Activated effector memory CD4-positive, alpha-beta T cell treated with Interleukin-2 at 50 U/mL for 16 hours (primary cell): ENCODE data around the gene ARHGAP42.

Source experiments
- DNase-seq: peaks from one replicate; pipeline ENCODE4 v3.0.0-alpha.2; 2020

Gene ARHGAP42

GRCh38 chr11:100682247-100682969, 4.7 kb upstream of the ARHGAP42 start:
- DNase-seq: no peak

GRCh38 chr11:100683126-100683525, 4.0 kb upstream of the ARHGAP42 start:
- no peak for DNase-seq

GRCh38 chr11:100684101-100685065, 2.7 kb upstream of the ARHGAP42 start:
- no peak for DNase-seq

- DNase-seq: no peak
Observed at GRCh38 chr11:100686476-100687053, 523 bp upstream of the ARHGAP42 start.

DNA sequence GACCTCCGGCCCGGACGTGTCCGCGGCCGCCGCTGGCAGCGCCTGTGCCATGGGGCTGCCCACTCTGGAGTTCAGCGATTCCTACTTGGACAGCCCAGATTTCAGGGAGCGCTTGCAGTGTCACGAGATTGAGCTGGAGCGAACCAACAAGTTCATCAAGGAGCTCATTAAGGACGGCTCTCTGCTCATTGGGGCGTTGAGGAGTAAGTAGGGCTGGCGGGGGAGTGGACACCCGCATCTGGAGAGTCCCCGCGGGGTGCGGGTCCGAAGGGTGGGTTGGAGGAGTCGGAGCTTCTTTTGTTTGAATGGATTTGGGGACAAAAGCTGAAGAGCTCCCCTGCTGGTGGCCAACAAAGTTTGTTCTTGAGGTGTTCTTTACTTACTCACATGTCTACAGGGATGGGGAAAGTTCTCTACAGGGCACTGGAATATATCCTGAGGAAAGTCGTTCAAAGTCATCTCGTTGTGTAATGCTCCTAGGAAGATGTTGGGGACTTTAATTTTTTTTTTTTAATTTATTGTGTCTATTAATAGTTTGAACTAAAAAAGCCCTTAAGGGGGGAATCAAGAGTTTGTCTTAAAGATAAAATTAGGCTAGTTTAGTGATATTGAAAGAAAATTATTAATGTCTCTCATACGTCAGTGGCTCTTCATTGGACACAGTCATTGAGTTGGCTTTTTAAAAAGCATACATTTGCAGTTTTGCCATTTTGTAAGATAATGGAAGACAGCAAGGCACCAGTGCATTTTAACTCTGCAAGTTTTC, 725 bp downstream of the ARHGAP42 start:
- DNase-seq: no peak

DNA sequence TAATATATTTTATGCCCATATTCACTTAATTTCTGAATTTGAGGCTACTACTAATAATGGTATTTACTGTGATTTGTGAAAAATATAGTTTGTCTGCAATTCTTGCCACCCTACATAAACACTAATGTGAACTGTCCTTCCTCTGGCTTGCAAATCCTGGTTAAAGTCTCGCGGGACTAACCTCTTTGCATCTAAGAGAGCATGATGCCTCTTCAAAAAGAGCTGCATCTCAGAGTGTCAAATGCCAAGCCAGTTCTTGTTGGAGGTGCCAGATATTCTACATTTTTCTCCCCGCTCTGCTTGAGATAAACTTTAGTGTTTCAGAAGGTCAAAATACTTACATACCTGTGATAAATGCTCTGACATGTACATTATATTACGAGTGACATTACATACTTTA, 2.1 kb downstream of the ARHGAP42 start:
- no peak for DNase-seq

DNA sequence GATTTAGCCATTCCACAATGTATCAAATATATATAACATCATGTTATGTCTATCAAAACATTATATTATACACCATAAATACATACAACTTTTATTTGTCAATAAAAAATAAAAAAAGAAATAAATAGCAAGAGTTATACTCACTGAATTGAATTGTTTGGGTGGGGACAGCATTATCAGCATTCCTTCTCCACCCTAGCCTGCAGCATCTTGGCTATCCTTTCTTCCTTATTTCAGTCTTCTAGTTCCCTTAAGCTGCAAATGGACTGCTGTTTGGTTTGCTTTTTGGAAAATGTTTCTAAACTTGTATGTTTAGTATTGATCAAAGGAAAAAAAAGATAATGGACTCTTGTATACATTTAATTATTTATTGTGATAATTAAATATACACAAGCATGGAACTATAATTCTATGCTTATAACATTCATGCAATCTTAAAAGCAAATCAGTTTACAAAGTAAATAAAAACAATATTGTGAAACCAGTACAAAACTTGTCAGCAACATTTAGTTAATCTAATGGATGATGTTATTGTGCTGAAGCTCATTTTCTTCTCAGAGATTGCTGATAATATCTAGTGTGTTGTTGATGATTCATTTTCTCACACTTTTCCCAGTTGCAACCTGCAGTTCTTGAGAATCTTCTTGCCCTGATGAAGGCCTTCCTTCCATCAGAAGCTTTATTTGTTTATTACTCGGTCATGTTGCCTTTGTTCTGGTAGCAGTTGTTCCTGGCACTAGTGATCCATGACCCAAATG, 5.0 kb downstream of the ARHGAP42 start:
- no peak for DNase-seq

GRCh38 chr11:100695911-100696310, 8.8 kb downstream of the ARHGAP42 start:
- no peak for DNase-seq

- no peak for DNase-seq
Observed at GRCh38 chr11:100703139-100703538, 16.1 kb downstream of the ARHGAP42 start.

DNA sequence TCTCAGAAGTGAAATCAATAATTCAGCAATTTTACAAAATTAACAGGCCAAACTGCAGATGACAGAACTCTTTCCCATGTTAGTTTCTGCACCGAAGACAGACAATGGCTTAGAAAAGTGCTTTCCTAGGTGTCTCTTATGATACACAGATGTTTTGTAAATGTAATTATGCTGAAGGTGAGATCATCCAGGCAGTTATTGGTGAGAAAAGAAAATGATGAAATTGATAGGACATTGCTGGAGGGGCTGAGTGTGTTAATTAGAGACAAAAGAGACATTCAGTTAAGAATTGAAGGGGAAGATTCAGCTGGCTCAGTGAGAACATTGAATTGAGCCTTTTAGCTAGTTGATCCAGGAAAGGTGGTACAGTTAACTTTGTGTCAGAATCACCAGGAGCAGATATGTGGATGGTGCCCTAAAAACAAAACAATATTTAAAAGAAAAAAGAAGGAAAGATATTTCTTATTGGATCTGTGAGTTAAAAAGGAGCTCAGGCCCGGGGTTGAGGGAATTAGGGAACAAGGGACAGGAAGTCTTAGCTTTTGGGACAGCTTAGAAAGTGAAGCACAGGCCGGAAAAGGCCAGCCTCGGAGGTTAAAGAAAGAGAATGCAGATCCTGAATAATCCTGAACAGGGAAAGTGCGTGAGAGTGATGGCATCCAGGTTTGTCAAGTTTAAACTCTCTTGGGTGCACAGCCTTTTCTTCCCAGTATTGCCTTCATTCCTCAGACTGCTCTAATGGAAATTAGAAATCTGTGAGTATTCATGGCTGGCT, 16.9 kb downstream of the ARHGAP42 start:
- DNase-seq: no peak

- DNase-seq: no peak
Observed at GRCh38 chr11:100705447-100705846, 18.4 kb downstream of the ARHGAP42 start.

DNA sequence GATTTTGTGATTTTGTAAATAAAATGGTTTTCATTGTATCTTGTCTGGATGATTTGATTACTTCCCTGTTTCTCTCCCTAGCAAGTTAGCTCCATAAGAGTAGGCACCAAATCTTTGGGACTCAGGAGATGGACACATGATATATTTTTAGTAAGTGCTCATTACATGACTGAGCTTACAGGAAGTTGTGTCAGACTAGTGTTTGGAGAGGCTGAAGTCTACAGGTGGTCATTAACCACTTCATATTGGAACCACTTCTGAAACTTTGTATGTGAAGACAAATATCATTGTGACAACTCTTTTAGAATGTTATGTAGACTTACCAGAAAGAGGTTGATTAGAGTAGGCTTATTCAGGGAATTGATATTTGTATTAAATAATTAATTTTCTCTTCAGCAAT, 19.1 kb downstream of the ARHGAP42 start:
- no peak for DNase-seq

GRCh38 chr11:100709233-100709957, 22.3 kb downstream of the ARHGAP42 start:
- DNase-seq: no peak

DNA sequence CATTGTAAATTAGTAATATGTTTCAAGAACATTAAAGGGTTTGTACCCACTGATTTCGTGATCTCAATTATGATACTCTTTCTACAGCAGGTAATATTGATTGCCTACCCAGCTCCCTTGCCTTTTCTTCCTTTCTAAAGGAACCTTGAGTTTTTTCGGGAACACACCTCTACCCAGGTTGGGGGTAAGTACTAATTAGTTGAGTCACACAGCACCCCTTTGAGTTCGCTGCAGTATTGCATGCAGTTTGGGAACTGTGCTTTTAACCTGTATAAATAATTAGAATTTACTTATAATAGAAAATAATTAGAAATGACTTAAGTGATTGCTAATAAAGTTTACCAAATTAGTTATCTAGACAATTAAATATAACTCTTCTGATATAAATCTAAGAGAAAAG, 24.9 kb downstream of the ARHGAP42 start:
- DNase-seq: no peak

GRCh38 chr11:100712583-100712982, 25.5 kb downstream of the ARHGAP42 start:
- no peak for DNase-seq

DNA sequence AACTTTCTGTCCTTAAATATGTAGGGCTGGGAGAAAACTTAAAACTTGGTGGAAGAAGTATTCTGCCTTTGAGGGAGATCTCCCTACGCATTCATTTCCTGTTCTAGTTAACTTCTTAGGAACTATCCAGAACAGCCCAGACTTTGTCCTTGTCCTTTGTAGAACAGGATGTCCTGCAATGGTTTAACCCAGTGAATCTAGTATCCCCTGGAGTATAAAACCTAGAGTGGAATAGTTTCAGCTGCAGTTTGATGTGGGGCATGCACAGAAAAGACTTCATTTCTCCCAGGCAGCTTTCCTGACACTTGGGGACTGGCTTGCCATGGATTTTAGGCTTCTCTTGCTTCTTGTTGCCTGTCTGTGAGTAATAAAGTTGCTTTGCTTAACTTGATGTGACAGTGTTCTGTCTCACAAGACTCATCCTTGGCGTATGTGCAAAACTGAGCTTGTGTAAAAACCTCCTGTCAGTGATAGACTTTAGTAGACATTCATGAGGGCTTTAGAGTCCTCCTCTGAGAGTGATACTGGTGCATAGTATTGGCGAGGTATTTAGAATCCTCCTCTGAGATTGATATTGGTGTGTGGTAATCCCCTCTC, 28.2 kb downstream of the ARHGAP42 start:
- no peak for DNase-seq

DNA sequence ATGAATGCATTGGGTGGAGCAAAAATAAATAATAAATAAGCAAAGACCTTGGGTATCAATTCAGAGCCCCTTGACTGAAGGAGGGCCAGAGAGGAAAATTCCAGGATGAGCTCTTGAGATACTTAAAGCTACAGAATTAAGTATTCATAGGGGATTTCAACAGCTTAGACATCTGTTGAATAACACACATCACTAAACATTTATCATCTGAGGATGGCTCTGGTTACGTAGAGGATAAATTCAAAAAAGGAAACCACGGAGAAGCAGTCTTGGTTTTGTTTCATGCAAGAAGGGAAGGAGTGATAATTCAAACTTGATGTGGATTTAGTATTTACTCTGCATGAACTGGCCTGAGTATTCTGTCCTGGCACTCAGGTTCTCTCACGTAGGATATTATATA, 29.8 kb downstream of the ARHGAP42 start:
- DNase-seq: no peak

GRCh38 chr11:100719362-100719761, 32.3 kb downstream of the ARHGAP42 start:
- no peak for DNase-seq

DNA sequence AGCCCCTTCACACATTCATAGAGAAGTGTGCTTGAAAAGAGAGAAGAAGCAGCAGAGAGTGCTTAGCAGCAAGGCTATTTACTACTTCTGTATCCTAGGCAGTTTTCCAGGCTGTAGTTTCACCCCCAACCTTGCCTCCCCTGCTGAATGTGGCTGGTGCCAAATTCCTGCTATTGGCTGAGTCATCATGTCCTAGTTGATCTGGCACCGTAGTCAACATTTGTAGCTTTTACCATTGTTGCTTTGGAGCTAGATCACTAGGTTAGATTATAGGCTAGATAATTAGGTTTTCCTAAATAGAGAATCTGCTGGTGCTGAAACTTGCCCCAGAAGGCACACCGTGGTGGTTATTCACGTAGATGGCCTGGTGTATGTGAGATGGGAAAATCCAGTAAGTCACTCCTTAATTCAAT, 32.7 kb downstream of the ARHGAP42 start:
- no peak for DNase-seq

DNA sequence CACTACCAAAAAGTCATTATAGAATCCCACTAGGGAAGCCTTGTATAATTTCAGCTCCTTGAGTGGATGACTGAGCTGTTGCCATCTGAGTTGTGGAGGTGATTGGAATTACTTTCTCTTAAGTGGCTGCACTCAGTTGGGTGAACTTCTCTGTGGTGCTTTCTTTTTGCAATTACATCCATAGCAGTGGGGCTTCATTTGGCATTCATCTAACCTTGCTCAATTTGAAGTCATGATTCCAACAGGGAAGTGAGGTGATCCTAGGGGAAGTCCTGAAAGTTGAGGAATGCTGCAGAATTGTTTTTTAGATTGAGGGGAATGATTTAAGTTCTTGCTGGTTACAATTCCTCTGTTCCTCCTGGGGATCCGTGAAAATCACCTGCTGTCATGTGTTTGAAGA, 39.6 kb downstream of the ARHGAP42 start:
- no peak for DNase-seq
